HG03097 (cell line): ENCODE data around the gene KBTBD4.
"Not testable (repeated sequence)": the region's sequence is repeated elsewhere in the genome, so short reads cannot be mapped to it uniquely, and the experiment has no call there.

Source experiments
- ATAC-seq: cut with Tn5 transposase; IDR thresholded peaks from one replicate; pipeline ENCODE4 v1.9.1; 2021; ENCODE audit not compliant: unreplicated experiment, low FRiP score

The KBTBD4 gene

DNA sequence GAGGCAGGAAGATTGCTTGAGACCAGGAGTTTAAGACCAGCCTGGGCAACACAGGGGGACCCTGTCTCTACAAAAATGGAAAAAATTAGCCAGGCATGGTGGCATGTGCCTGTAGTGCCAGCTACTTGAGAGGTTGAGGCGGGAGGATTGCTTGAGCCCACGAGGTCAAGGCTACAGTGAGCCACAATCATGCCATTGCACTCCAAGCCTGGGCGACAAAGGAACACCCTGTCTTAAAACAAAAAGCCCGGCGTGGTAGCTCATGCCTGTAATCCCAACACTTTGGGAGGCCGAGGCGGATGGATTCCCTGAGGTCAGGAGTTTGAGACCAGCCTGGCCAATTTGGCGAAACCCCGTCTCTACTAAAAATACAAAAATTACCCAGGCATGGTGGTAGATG is 48.0 kb downstream of the KBTBD4 start:
- ATAC-seq = not testable (repeated sequence)

DNA sequence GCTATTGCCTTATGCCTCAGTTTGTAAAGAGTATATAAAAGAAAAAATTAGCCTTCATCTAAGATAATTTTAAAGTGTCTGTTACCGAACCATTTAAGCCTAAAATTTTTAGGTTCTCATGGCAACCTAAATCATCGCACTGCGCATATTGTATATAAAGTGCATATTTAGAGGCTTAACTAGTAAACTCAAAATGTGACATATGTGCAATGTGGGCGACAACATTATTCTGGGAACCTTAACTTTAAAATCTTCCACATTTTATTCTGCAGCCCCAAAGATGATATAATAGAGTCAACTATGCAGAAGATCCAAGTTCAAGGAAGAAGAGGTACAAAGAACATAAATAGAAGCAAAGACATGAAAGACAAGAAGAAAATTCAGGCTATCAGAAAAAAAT is 48.8 kb downstream of the KBTBD4 start:
- ATAC-seq = no peak

DNA sequence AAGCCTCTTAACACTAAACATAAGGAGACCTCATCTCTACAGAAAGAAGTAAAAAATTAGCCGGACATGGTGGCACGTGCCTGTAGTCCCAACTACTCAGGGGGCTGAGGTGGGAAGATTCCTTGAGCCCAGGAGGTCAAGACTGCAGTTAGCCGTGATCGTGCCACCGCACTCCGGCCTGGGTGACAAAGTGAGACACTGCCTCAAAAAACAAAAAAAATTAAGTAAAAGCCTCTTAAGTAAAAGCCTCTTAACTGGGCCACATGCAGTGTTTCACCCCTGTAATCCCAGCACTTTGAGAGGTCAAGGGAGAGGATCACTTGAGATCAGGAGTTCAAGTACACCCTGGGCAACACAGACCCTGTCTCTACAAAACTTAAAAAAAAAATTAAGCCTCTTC is 51.6 kb downstream of the KBTBD4 start:
- no peak for ATAC-seq

DNA sequence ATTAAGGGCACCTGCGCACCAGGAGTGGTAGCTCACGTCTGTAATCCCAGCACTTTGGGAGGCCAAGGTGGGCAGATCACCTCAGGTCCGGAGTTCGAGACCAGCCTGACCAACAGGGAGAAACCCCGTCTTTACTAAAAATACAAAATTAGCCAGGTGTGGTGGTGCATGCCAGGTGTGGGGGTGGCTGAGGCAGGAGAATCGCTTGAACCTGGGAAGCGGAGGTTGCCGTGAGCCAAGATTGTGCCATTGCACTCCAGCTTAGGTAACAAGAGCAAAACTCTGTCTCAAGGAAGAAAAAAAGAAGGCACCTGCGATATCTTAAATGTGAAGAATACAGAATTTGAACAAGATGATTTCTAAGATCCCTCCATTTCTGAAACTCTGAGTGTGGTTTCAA is 52.7 kb downstream of the KBTBD4 start:
- ATAC-seq = not testable (repeated sequence)

DNA sequence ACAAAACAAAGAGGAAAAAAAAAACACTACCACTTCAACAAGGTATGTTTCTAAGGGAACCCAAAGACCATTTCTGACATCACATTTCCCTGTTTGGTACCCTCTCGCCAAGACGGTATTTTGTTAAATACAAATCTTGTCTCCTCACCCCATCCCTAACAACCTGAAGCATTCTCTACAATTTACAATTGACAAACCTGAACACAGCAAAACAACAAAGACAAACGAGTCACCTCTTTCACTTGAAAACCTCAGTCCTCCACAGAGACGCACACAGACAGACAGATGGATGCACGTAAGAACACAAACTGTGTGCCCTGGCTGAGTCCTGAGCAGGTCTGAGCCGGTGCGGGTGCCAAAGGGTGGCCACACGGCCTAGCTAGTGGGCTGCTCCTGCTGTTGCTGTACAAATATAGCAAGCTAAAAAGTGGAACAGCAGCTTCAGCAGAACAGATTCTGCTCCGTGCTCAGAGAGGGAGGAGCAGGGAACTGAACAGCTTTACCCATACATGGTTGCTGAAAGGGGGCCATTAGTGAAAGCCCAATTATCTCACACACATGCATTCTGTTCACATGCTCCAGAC is 54.4 kb downstream of the KBTBD4 start:
- ATAC-seq = no peak

DNA sequence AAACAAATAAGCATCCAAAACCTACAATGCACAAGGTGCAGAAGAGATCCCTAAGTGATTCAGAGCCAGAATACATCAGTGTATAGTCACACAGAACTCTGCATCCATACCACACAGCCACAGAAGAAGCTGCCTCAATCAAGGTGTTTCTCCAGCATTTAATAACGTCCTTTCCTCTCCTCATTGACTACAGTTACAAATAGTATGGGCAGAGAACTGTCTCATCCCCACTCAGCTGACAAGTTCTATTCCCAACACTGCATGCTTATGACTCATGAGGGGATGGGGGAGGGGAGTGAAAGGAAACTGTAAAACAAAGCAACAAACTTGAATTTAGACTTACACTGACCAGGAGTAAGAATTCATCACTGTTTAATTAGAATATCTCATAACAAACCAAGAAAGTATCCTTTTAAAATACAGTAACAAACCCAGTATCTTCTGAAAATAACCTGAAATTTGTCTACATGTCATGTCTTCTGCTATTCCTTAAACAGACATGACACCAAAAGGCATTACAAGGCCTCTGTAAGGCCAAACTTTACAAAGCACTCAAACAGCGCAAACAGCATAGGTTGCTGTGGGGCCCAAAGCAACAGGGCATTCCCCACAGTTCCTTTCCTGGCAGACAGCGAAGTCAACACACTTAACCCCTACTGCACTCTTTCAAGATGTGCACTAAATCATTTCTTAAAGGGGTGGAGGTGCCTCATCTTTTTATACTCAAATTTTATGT is 55.1 kb downstream of the KBTBD4 start:
- ATAC-seq = no peak
